ENCODE data around the gene TTLL11. TPM values are rescaled to one million over a fixed set of nuclear protein-coding genes. Genes with fewer than 3 reads are reported as not detected.

TTLL11 gene
- total RNA-seq, 6 experiments from 2014 or later = 6.9 to 10.2 (median 8.3) TPM

DNA sequence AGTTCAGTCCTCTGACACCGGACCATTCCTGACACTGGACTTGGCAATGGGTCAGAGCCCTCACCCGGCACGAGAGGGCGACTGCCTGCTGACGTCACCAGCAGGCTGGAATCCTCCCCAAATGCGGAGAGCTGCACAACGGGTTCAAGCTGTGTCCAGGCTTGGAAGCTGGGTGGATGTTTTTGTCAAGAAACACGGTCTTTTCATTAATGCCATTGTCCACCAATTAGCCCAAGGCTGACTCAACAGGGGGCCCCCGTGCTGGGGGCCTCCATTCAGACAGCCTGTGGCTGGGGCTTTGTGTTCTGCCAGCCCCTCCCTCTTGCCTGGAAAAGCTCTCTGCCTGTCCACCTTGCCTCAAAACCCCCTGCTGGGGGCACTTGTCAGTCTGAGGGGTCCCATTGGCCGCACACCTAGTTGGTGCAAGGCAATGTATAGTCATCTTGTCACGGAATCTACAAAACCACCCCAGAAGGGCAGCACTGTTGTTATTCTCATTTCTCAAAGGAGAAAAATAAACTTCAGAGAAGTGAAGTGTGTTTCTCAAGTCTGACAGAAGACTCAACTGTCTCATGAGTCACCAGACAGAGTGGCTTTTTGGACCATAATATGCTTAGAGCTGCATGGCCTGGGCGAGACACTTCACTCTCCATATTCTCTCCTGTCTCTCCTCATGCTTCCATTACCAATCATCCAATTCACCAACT lies 41.9 kb upstream of the TTLL11 start:
- DNase-seq = no peak
- TF ChIP-seq, protein P1, sequence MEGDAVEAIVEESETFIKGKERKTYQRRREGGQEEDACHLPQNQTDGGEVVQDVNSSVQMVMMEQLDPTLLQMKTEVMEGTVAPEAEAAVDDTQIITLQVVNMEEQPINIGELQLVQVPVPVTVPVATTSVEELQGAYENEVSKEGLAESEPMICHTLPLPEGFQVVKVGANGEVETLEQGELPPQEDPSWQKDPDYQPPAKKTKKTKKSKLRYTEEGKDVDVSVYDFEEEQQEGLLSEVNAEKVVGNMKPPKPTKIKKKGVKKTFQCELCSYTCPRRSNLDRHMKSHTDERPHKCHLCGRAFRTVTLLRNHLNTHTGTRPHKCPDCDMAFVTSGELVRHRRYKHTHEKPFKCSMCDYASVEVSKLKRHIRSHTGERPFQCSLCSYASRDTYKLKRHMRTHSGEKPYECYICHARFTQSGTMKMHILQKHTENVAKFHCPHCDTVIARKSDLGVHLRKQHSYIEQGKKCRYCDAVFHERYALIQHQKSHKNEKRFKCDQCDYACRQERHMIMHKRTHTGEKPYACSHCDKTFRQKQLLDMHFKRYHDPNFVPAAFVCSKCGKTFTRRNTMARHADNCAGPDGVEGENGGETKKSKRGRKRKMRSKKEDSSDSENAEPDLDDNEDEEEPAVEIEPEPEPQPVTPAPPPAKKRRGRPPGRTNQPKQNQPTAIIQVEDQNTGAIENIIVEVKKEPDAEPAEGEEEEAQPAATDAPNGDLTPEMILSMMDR (IDR thresholded peaks at IDR 0.05) = no peak
- Mint-ChIP-seq H3K4me3 (no peak overlapping the region), H3K4me1 (ENCODE audit: low read depth) (peaks cover 23% of the 10 kb centered on the region), H3K27ac (no peak overlapping the region), H3K27me3 (ENCODE audit: insufficient read depth) (peaks cover 5% of the 10 kb centered on the region), H3K36me3 (ENCODE audit: low read depth) (peaks cover 4% of the 10 kb centered on the region; the same call in 1 of the 2 replicates), H3K9me3 (no peaks in the 10 kb centered on the region)

DNA sequence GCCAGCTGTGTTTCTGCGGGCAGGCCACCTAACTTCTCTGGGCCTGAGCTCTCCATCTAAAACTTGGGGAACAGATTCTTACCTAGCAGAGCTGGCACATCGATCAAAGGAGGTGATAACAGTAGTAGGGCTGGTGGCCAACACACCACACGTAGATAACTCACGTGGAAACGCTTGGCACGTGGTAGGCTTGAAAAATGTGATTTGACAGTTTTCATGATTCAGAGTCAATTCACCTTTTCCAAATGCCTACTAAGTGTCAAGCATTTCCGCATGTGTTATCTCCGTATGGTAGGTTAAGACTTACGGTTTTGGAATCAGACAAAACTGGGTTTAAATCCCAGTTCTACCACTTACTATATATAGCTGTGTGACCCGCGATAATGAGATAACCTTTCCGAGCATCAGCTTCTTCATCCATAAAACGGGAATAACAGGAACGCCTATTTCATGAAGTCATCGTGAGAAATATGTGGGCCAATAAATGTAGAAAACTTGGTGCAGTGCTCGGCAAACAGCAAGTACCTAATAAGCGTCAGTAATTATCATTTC lies 41.0 kb upstream of the TTLL11 start:
- Mint-ChIP-seq H3K27ac (no peak overlapping the region), H3K27me3 (ENCODE audit: insufficient read depth) (peaks cover 4% of the 10 kb centered on the region), H3K9me3 (no peaks in the 10 kb centered on the region), H3K36me3 (ENCODE audit: low read depth) (peaks cover 4% of the 10 kb centered on the region; the same call in 1 of the 2 replicates), H3K4me1 (ENCODE audit: low read depth) (peaks cover 14% of the 10 kb centered on the region), H3K4me3 (no peak overlapping the region)
- DNase-seq = no peak
- TF ChIP-seq, protein P1 (IDR thresholded peaks at IDR 0.05) = no peak

DNA sequence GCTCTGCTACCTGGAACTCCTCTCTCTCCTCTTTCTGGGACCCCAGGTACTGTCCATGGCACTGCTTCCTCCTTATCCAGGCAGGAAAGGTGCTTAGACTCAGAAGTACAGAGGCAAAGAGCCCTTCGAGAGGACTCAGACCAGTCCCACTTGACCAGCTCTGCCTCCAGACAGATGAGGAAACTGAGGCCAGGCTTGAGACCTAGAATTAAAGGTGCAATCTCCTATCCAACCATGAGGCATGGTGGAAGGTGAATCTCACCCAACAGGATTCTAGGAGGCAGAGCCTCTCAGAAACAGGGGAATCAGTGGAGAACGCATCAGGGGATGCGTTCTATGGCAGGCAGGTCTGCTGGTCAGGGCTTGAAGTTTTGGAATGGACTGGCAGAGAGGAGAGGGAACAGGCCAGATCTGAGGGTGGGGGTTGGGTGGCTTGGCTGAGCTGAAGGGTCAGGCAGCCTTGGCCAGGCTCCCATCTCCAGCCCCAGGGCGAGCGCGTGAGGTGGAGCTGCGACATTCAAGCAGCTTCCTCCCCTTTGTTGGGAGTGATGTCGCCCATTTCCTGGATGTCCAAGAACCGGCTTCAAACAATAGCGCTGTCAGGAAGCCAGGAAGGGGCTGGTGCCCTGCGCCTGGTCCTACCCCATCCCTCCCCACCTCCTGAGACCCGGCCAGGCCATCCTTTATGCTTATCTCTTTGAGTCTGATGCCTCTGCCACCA lies 40.3 kb upstream of the TTLL11 start:
- H3K9me3 Mint-ChIP-seq = no peaks in the 10 kb centered on the region
- no peak overlapping the region for H3K27ac Mint-ChIP-seq
- peaks cover 4% of the 10 kb centered on the region for H3K27me3 Mint-ChIP-seq (ENCODE audit: insufficient read depth)
- TF ChIP-seq, protein P1 (IDR thresholded peaks at IDR 0.05) = no peak
- H3K36me3 Mint-ChIP-seq (ENCODE audit: low read depth) = peaks cover 4% of the 10 kb centered on the region; the same call in 1 of the 2 replicates
- no peak for DNase-seq
- H3K4me3 Mint-ChIP-seq = no peak overlapping the region
- peaks cover 8% of the 10 kb centered on the region for H3K4me1 Mint-ChIP-seq (ENCODE audit: low read depth)

DNA sequence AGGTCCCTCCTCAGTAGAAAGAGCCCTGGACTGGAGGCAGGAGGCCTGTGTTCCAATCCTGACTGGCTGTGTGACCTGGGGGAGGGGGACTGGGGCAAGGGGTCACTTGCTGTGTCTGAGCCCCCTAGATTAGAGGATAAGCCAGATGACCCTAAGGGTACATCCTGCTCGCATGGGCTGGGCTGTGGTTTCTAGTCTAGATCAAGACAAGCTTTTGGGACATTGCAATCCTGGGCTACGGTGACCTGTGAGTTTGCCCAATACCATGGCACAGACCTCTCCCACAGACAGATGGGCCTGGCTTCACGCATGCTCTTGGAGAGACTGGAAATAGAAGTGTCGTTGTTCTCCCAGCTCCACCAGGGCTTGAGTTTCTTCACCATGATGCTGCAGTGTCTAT lies 39.4 kb upstream of the TTLL11 start:
- H3K27me3 Mint-ChIP-seq (ENCODE audit: insufficient read depth) = peaks cover 4% of the 10 kb centered on the region
- H3K36me3 Mint-ChIP-seq (ENCODE audit: low read depth) = peaks cover 4% of the 10 kb centered on the region; the same call in 1 of the 2 replicates
- H3K9me3 Mint-ChIP-seq = no peaks in the 10 kb centered on the region
- H3K4me3 Mint-ChIP-seq = no peak overlapping the region
- H3K27ac Mint-ChIP-seq = no peak overlapping the region
- H3K4me1 Mint-ChIP-seq (ENCODE audit: low read depth) = peaks cover 7% of the 10 kb centered on the region
- no peak for DNase-seq
- TF ChIP-seq, protein P1 (IDR thresholded peaks at IDR 0.05) = no peak

DNA sequence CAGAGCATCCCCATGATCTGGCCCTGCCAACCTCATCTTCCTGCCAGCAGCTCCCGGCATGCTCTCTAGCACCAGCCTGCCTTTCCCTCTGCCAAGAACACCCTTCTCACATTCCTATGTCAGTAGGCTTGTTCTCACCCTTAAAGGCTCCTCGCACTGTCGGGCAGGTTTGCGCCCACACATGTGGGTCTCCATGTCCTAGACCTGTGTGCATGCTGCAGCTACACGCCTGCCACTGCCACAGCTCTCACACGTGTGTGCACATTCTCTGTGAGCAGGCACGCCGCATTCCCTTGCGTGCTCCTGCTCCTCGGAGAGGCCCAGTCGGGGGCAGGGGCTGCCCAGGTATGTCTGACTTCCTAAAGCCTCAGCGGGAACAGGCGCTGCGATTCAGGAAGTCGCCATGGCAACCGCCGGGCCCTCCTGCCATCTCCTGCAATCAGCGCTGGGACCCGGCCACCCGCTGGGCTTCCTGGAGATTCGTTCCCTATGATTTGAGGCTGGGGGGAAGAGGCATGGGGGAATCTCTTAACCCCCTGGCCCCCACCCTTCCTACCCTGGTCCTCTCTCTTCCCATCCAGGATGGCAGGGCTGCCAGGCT lies 38.4 kb upstream of the TTLL11 start:
- TF ChIP-seq, protein P1 (IDR thresholded peaks at IDR 0.05) = no peak
- H3K9me3 Mint-ChIP-seq = no peaks in the 10 kb centered on the region
- no peak overlapping the region for H3K4me3 Mint-ChIP-seq
- H3K4me1 Mint-ChIP-seq (ENCODE audit: low read depth) = peaks cover 14% of the 10 kb centered on the region
- H3K27ac Mint-ChIP-seq = no peak overlapping the region
- no peak for DNase-seq
- peaks cover 4% of the 10 kb centered on the region for H3K27me3 Mint-ChIP-seq (ENCODE audit: insufficient read depth)
- H3K36me3 Mint-ChIP-seq (ENCODE audit: low read depth) = no peaks in the 10 kb centered on the region
